H1 (cell line): ENCODE results near the gene DERL3.

Experiments used
- CTCF ChIP-seq, 3 experiments: IDR thresholded peaks; 1 replicate in 2 of 3; 2 replicates in 1 of 3; pipeline versions ENCODE4 v1.5.1 to v1.6.1; 2011; ENCODE audit warnings: low read length in 3 of 3, mild to moderate bottlenecking in 3 of 3, inconsistent platforms in 2 of 3, low read depth in 1 of 3, moderate library complexity in 1 of 3; ENCODE audit not compliant: insufficient read depth in 1 of 3; ENCODE audit errors: control extremely low read depth in 1 of 3
- EGR1 ChIP-seq: IDR thresholded peaks from 2 replicates; pipeline ENCODE4 v1.6.1; 2011; ENCODE audit warnings: low read depth, low read length, borderline replicate concordance
- EP300 ChIP-seq, 2 experiments: IDR thresholded peaks; 1 replicate in 1 of 2; 2 replicates in 1 of 2; pipeline ENCODE4 v1.6.1; 2011 to 2012; ENCODE audit warnings: low read depth in 2 of 2, low read length in 2 of 2, mild to moderate bottlenecking in 2 of 2, borderline replicate concordance in 1 of 2, inconsistent platforms in 1 of 2, moderate library complexity in 1 of 2
- EZH2 ChIP-seq: fragments of 200-600 bp; sonication (generic); IDR thresholded peaks from 2 replicates; pipeline ENCODE4 v1.7.1; 2012; ENCODE audit warnings: low read depth, mild to moderate bottlenecking, moderate library complexity, low read length, inconsistent platforms; ENCODE audit not compliant: severe bottlenecking
- GABPA ChIP-seq: IDR thresholded peaks from 2 replicates; pipeline ENCODE4 v1.6.1; 2011; ENCODE audit warnings: mild to moderate bottlenecking, low read length, moderate library complexity, borderline replicate concordance; ENCODE audit not compliant: insufficient read depth
- KDM1A ChIP-seq: fragments of 200-600, 300-600 bp; sonication (generic); IDR thresholded peaks from 2 replicates; pipeline ENCODE4 v1.7.1; 2016; ENCODE audit warnings: mild to moderate bottlenecking, low read length, borderline replicate concordance
- MAX ChIP-seq: IDR thresholded peaks from 2 replicates; pipeline ENCODE4 v1.6.1; 2012; ENCODE audit warnings: inconsistent platforms
- PHF8 ChIP-seq: fragments of 200-600 bp; sonication (generic); conservative IDR thresholded peaks from 2 replicates; pipeline ENCODE4 v1.7.1; 2012; ENCODE audit warnings: low read depth, mild to moderate bottlenecking, inconsistent platforms, low read length, moderate library complexity
- POLR2A ChIP-seq, 2 experiments: IDR thresholded peaks; 1 replicate in 1 of 2; 2 replicates in 1 of 2; pipeline ENCODE4 v1.6.1; 2011; ENCODE audit warnings: low read depth in 2 of 2, low read length in 2 of 2, mild to moderate bottlenecking in 2 of 2; ENCODE audit errors: control extremely low read depth in 1 of 2
- POLR2AphosphoS5 ChIP-seq: IDR thresholded peaks from 2 replicates; pipeline ENCODE4 v1.6.1; 2011; ENCODE audit warnings: low read depth, low read length
- RAD21 ChIP-seq, 2 experiments: IDR thresholded peaks in 1 of 2; conservative IDR thresholded peaks in 1 of 2; 2 replicates each; pipeline ENCODE4 v1.6.1; 2011; ENCODE audit warnings: low read depth in 2 of 2, low read length in 2 of 2, improper control_type of control experiment in 1 of 2, inconsistent platforms in 1 of 2, mild to moderate bottlenecking in 1 of 2, moderate library complexity in 1 of 2
- SRF ChIP-seq: IDR thresholded peaks from 2 replicates; pipeline ENCODE4 v1.6.1; 2011; ENCODE audit warnings: mild to moderate bottlenecking, low read depth, low read length, moderate library complexity
- TAF1 ChIP-seq: IDR thresholded peaks from 2 replicates; pipeline ENCODE4 v1.6.1; 2011; ENCODE audit warnings: mild to moderate bottlenecking, low read depth, low read length

GRCh38 chr22:23837911-23838680, 710 bp downstream of the DERL3 start:
- TF ChIP-seq CTCF (IDR thresholded peaks at IDR 0.05; ENCODE audit: control extremely low read depth in 1 of 3, insufficient read depth in 1 of 3, low read depth in 1 of 3, low read length in 3 of 3) (no peak), PHF8 (no peak), KDM1A (no peak), POLR2A (IDR thresholded peaks at IDR 0.05; ENCODE audit: control extremely low read depth in 1 of 2, low read depth in 2 of 2, low read length in 2 of 2) (no peak; a peak in 1 of 3 replicates), EZH2 (no peak), EGR1 (no peak), POLR2AphosphoS5 (no peak), SRF (no peak), TAF1 (no peak), GABPA (no peak), EP300 (IDR thresholded peaks at IDR 0.05; ENCODE audit: borderline replicate concordance in 1 of 2, low read depth in 2 of 2, low read length in 2 of 2) (no peak), MAX (no peak), RAD21 (IDR thresholded peaks at IDR 0.05 in 1 of 2, conservative IDR thresholded peaks at IDR 0.05 in 1 of 2; ENCODE audit: low read depth in 2 of 2, low read length in 2 of 2) (no peak)
